H7 (cell line): ENCODE data around the gene RMRP. TPM values are rescaled to one million over a fixed set of nuclear protein-coding genes. Genes with fewer than 3 reads are reported as not detected.

Source experiments
- DNase-seq: peaks from one replicate; pipeline ENCODE4 v3.0.0; 2012
- H3K27me3 ChIP-seq: 2 replicates; pipeline ENCODE4 v1.6.0; 2011; ENCODE audit warnings: mild to moderate bottlenecking, low read length; ENCODE audit not compliant: control insufficient read depth, insufficient read depth
- H3K36me3 ChIP-seq: replicated peaks from 2 replicates; pipeline ENCODE4 v1.5.1; 2011; ENCODE audit warnings: low read length; ENCODE audit not compliant: control insufficient read depth, insufficient read depth
- H3K4me3 ChIP-seq: 2 replicates; pipeline ENCODE4 v1.5.1; 2011; ENCODE audit warnings: low read depth, mild to moderate bottlenecking, control low read depth, low read length, moderate library complexity; ENCODE audit not compliant: insufficient read depth
- total RNA-seq: library from RNA; depleted of rRNA; stranded (reverse); fragments of >200 nt; shearing (Covaris generic); gene quantifications from 2 replicates; pipeline ENCODE4 v1.2.3, GENCODE V29; 2014; rRNA removed

RMRP gene
- total RNA-seq, 1 experiment from 2014 or later: 14,347 TPM

DNA sequence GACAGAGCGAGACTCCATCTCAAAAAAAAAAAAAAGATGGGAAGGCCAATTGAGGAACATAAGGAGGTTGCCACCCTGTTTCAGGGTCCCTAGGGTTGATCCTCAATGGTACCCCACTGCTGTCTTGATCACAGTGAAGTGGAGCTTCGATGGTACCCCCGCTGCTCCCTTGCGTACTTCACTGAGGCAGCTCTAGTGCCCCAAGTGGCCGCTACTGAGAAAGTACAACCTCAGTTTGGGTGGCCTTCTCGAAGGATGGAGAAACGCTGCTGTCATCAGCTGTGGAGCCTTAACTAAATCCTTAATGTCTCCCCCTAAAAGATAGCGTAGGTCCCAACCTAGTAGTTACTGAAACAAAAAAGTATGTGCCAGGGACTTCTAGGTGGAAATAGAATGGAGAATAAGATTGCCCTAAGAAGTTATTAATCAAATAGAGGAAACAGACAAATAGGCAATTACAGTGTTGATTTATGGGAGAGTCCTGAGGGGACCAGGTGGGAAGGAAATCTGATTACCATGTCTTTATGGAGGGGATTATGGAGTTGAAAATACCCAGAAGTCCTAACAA lies 46.5 kb downstream of the RMRP start:
- H3K27me3 ChIP-seq: peaks cover 15% of the 10 kb centered on the region
- peaks cover 12% of the 10 kb centered on the region for H3K36me3 ChIP-seq
- DNase-seq: peak; percentile 82
- no peak overlapping the region for H3K4me3 ChIP-seq

DNA sequence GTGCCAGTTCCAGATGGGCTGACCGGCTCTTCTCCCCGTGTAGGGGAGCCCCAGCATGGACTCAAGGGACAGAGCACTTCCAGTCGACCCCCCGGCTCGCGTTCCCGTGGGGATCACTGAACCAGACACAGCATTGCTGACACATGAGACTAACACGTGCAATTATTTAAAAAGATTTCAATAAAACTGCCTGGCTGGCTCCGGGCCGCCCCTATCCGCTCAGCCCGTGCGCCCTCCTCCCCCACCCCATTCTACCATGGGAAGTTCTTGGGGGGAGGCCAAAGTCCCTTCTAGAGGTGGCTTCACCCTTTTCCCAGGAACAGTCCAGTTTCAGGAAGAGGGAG lies 48.0 kb downstream of the RMRP start:
- Histone ChIP-seq H3K27me3 (peaks cover 4% of the 10 kb centered on the region; the same call in 1 of the 2 replicates), H3K4me3 (no peak overlapping the region), H3K36me3 (peaks cover 12% of the 10 kb centered on the region)
- no peak for DNase-seq

DNA sequence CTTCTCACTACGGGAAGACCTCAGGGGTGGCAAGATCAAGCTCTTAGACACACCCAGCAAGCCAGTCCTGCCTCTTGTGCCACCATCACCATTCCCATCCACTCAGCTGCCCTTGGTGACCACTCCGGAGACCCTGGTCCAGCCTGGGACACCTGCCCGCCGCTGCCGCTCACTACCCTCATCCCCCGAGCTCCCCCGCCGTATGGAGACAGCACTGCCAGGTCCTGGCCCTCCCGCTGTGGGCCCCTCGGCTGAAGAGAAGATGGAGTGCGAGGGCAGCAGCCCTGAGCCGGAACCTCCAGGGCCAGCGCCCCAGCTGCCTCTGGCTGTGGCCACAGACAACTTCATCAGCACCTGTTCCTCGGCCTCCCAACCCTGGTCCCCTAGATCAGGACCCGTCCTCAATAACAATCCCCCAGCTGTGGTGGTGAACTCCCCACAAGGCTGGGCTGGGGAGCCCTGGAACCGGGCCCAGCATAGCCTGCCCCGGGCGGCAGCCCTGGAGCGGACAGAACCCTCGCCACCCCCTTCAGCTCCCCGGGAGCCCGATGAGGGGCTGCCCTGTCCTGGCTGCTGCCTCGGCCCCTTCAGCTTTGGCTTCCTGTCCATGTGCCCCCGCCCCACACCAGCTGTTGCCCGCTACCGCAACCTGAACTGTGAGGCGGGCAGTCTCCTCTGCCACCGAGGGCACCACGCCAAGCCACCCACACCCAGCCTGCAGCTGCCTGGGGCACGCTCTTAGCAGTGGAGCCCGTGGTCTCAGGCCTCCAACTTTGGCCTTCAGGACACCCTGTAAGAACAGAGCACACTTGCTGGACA lies 48.6 kb downstream of the RMRP start:
- Histone ChIP-seq H3K27me3 (peaks cover 1% of the 10 kb centered on the region; the same call in 1 of the 2 replicates), H3K4me3 (no peak overlapping the region), H3K36me3 (peaks cover 12% of the 10 kb centered on the region)
- peak; percentile 39 for DNase-seq

DNA sequence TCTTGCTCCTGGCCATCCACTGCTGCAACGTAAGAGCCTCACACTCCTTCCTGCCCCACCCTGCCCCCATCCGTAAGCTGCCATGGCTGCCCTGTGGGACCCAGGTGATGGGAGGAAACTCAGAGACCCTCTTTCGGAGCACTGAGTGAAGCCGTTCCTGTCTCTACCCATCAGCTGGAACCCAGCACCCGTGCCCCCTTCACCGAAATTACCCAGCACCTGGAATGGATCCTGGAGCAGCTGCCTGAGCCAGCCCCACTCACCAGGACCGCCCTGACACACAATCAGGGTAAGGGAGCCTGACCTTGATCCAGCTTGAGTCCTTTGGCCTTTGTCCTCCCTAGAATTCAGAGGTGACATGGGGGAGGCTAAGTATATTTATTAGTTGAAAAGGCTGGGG lies 49.6 kb downstream of the RMRP start:
- Histone ChIP-seq H3K36me3 (peaks cover 12% of the 10 kb centered on the region), H3K4me3 (no peak overlapping the region), H3K27me3 (peaks cover 1% of the 10 kb centered on the region; the same call in 1 of the 2 replicates)
- DNase-seq: peak; percentile 13

Other genes starting within 250 kb of the RMRP start
- gene RUSC2, start 167.9 kb downstream of the RMRP start, total RNA-seq: 12.3 and 13.7 TPM in 2 replicates
- gene TESK1, start 52.8 kb downstream of the RMRP start, total RNA-seq: 6.0 and 11.9 TPM in 2 replicates
- 1.9 and 4.6 TPM in 2 replicates for gene CD72, start 39.6 kb downstream of the RMRP start, total RNA-seq
- 0.69 and 2.3 TPM in 2 replicates for gene SIT1, start 7.1 kb downstream of the RMRP start, total RNA-seq
- 4.1 and 9.3 TPM in 2 replicates for gene CCDC107, start 273 bp upstream of the RMRP start, total RNA-seq
- gene ARHGEF39, start 7.2 kb upstream of the RMRP start, total RNA-seq: 17.4 and 21.4 TPM in 2 replicates
- gene CA9, start 15.9 kb upstream of the RMRP start, total RNA-seq: 0.78 TPM in 1 of 2 replicates, not detected in the other
- 117 and 129 TPM in 2 replicates for gene TPM2, start 31.9 kb upstream of the RMRP start, total RNA-seq
- 91.2 and 106 TPM in 2 replicates for gene TLN1, start 74.2 kb upstream of the RMRP start, total RNA-seq
- gene CREB3, start 74.6 kb upstream of the RMRP start, total RNA-seq: 26.0 and 28.6 TPM in 2 replicates
- 75.2 and 85.5 TPM in 2 replicates for gene GBA2, start 91.2 kb upstream of the RMRP start, total RNA-seq
- gene RGP1, start 91.3 kb upstream of the RMRP start, total RNA-seq: 14.4 and 16.4 TPM in 2 replicates
- gene MSMP, start 96.3 kb upstream of the RMRP start, total RNA-seq: not detected in 2 replicates
- 6.4 and 7.5 TPM in 2 replicates for gene NPR2, start 133.6 kb upstream of the RMRP start, total RNA-seq
- gene SPAG8, start 154.2 kb upstream of the RMRP start, total RNA-seq: 0.15 and 0.55 TPM in 2 replicates
- gene HINT2, start 157.0 kb upstream of the RMRP start, total RNA-seq: 46.9 and 53.8 TPM in 2 replicates
- not detected in 2 replicates for gene FAM221B, start 170.7 kb upstream of the RMRP start, total RNA-seq
- 2.0 and 3.1 TPM in 2 replicates for gene TMEM8B, start 171.2 kb upstream of the RMRP start, total RNA-seq
- gene OR13J1, start 212.4 kb upstream of the RMRP start, total RNA-seq: not detected in 2 replicates
- 0.21 TPM in 1 of 2 replicates, not detected in the other for gene HRCT1, start 248.2 kb upstream of the RMRP start, total RNA-seq